K562 (cell line): ENCODE data around the gene FAM83D. TPM values are rescaled to one million over a fixed set of nuclear protein-coding genes. Genes with fewer than 3 reads are reported as not detected.
A peak's percentile ranks its signal among the peaks of the same experiment; 100 is the strongest.

Experiments used
- ATAC-seq: fragments of 200-7000 bp; cut with Tn5 transposase; 3 replicates; pipeline ENCODE4 v1.9.1; 2020; ENCODE audit warnings: moderate library complexity
- BruUV-seq: library from RNA; stranded (reverse); fragments of 400-500 nt; replicated peaks from 2 replicates; lab custom pipeline; 2021; lab: Mats Ljungman, UMichigan
- CTCF ChIA-PET: fragments of 300-600 bp; formaldehyde crosslinking; extraction: SDS; loops from one replicate; lab custom pipeline; 2021; ENCODE audit warnings: low intra/inter-chr PET ratio; lab: Yijun Ruan, JAX
- POLR2A ChIA-PET: fragments of 300-600, 350-650 bp; sonication (Branson Sonifier 250); formaldehyde crosslinking; extraction: SDS; loops from one replicate; lab custom pipeline; 2021; ENCODE audit warnings: antibody characterized with exemption, inconsistent platforms; lab: Yijun Ruan, JAX
- DNase-seq, 4 experiments: peaks; one replicate each; pipeline versions ENCODE4 v3.0.0 to v3.0.0-alpha.2; 2011 to 2018; ENCODE audit warnings: low spot score in 3 of 4, mixed read lengths in 3 of 4; ENCODE audit errors: extremely low read depth in 1 of 4
- FAIRE-seq: peaks from 2 replicates; lab custom pipeline; 2011; peaks lifted over from hg19 to GRCh38; lab: Jason Lieb, UNC
- H2AFZ ChIP-seq: 2 replicates; pipeline ENCODE4 v1.6.0; 2011; ENCODE audit warnings: low read depth, low read length, control low read depth, inconsistent platforms
- H3K27ac ChIP-seq: fragments of 200-600 bp; 3 replicates; pipeline ENCODE4 v1.8.0; 2011; ENCODE audit warnings: low read depth, mild to moderate bottlenecking, control low read depth, inconsistent platforms, low read length, moderate library complexity, mixed read lengths; ENCODE audit errors: extremely low read depth
- H3K27me3 ChIP-seq, 2 experiments: fragments of 300-600 bp in 1 of 2; 2 replicates in 1 of 2; 3 replicates in 1 of 2; pipeline versions ENCODE4 v1.6.0 to v1.8.0; 2011; ENCODE audit warnings: inconsistent platforms in 2 of 2, low read length in 2 of 2, mild to moderate bottlenecking in 1 of 2, mixed read lengths in 1 of 2, moderate library complexity in 1 of 2; ENCODE audit not compliant: control insufficient read depth in 2 of 2, insufficient read depth in 2 of 2
- H3K36me3 ChIP-seq: fragments of 300-600 bp; 3 replicates; pipeline ENCODE4 v1.8.0; 2011; ENCODE audit warnings: mild to moderate bottlenecking, low read length, inconsistent platforms; ENCODE audit not compliant: control insufficient read depth, insufficient read depth
- H3K4me1 ChIP-seq, 2 experiments: fragments of 200-600 bp in 1 of 2; replicated peaks in 1 of 2; 2 replicates in 1 of 2; 3 replicates in 1 of 2; pipeline versions ENCODE4 v1.5.1 to v1.8.0; 2011; ENCODE audit warnings: inconsistent platforms in 2 of 2, low read length in 2 of 2, mild to moderate bottlenecking in 1 of 2, mixed read lengths in 1 of 2, moderate library complexity in 1 of 2; ENCODE audit not compliant: control insufficient read depth in 2 of 2, insufficient read depth in 2 of 2
- H3K4me2 ChIP-seq: 2 replicates; pipeline ENCODE4 v1.6.1; 2011; ENCODE audit warnings: low read length, control low read depth, inconsistent platforms, mixed read lengths; ENCODE audit not compliant: insufficient read depth
- H3K4me3 ChIP-seq: fragments of 200-600 bp; sonication (generic), shearing (Covaris generic); 2 replicates; pipeline ENCODE4 v1.5.1; 2016; ENCODE audit warnings: control low read depth, inconsistent platforms
- H3K79me2 ChIP-seq: fragments of 200-600 bp; 3 replicates; pipeline ENCODE4 v1.8.0; 2011; ENCODE audit warnings: low read length, inconsistent platforms; ENCODE audit not compliant: control insufficient read depth, insufficient read depth
- H3K9ac ChIP-seq, 2 experiments: 2 replicates each; pipeline versions ENCODE4 v1.6.0 to v1.6.1; 2011; ENCODE audit warnings: low read depth in 2 of 2, low read length in 2 of 2, control low read depth in 1 of 2, inconsistent platforms in 1 of 2, mild to moderate bottlenecking in 1 of 2, mixed read lengths in 1 of 2; ENCODE audit not compliant: insufficient read depth in 1 of 2
- H3K9me1 ChIP-seq: one replicate; pipeline ENCODE4 v1.6.0; 2011; ENCODE audit warnings: inconsistent platforms, mild to moderate bottlenecking, low read length, moderate library complexity; ENCODE audit not compliant: control insufficient read depth, insufficient read depth
- H3K9me3 ChIP-seq: replicated peaks from 2 replicates; pipeline ENCODE4 v1.5.1; 2011; ENCODE audit warnings: low read depth, low read length, inconsistent platforms; ENCODE audit not compliant: control insufficient read depth, insufficient read depth
- H4K20me1 ChIP-seq: replicated peaks from 2 replicates; pipeline ENCODE4 v1.6.1; 2011; ENCODE audit warnings: low read length, inconsistent platforms, mixed read lengths; ENCODE audit not compliant: control insufficient read depth, insufficient read depth
- CCAR2 ChIP-seq: fragments of 200-400 bp; formaldehyde crosslinking; IDR thresholded peaks from 2 replicates; pipeline ENCODE4 v1.6.1; 2017; ENCODE audit warnings: mild to moderate bottlenecking, low read depth, low read length
- E2F1 ChIP-seq: sonication (generic); formaldehyde crosslinking; IDR thresholded peaks from 2 replicates; pipeline ENCODE4 v1.8.1; 2023; ENCODE audit warnings: mild to moderate bottlenecking, missing genetic modification reagents, moderate library complexity
- FOXJ2 ChIP-seq: fragments of 200-800 bp; sonication (Bioruptor generic); IDR thresholded peaks from 2 replicates; pipeline ENCODE4 v1.6.1; 2016; ENCODE audit warnings: missing genetic modification characterization, missing compliant biosample characterization
- JUNB ChIP-seq: fragments of 450-650 bp; formaldehyde crosslinking; conservative IDR thresholded peaks from 2 replicates; pipeline ENCODE4 v1.4.0; 2020; ENCODE audit warnings: mild to moderate bottlenecking
- LARP7 ChIP-seq: fragments of 450-650 bp; IDR thresholded peaks from 2 replicates; pipeline ENCODE4 v1.6.1; 2016
- NONO ChIP-seq, 2 experiments: fragments of 200-400 bp in 1 of 2; fragments of 450-650 bp in 1 of 2; formaldehyde crosslinking in 1 of 2; IDR thresholded peaks; 2 replicates each; pipeline ENCODE4 v1.6.1; 2017; ENCODE audit warnings: low read depth in 2 of 2, mild to moderate bottlenecking in 2 of 2, moderate library complexity in 2 of 2, low read length in 1 of 2
- RAD51 ChIP-seq: fragments of 450-650 bp; IDR thresholded peaks from 2 replicates; pipeline ENCODE4 v1.7.1; 2016; ENCODE audit warnings: low read depth, mild to moderate bottlenecking, borderline replicate concordance
- SMARCA4 ChIP-seq: fragments of 450-650 bp; IDR thresholded peaks from 2 replicates; pipeline ENCODE4 v1.6.1; 2016
- STAT5B ChIP-seq: fragments of 250-450 bp; sonication (Bioruptor Pico); IDR thresholded peaks from 2 replicates; pipeline ENCODE4 v1.8.0; 2021; ENCODE audit warnings: mild to moderate bottlenecking, inconsistent platforms
- XRCC5 ChIP-seq: fragments of 200-400 bp; formaldehyde crosslinking; IDR thresholded peaks from 2 replicates; pipeline ENCODE4 v1.6.1; 2017; ENCODE audit warnings: low read depth, mild to moderate bottlenecking, low read length
- ZNF384 ChIP-seq: IDR thresholded peaks from 2 replicates; pipeline ENCODE4 v1.6.1; 2012; ENCODE audit warnings: low read depth, low read length, improper control_type of control experiment
- ZSCAN32 ChIP-seq: fragments of 450-650 bp; formaldehyde crosslinking; IDR thresholded peaks from 2 replicates; pipeline ENCODE4 v1.4.0; 2020; ENCODE audit warnings: mild to moderate bottlenecking, moderate library complexity
- WGBS: fragments of 100-300 bp; shearing (Covaris generic); methylation state at CpG from one replicate; pipeline ENCODE4 v1.1.6; 2016; ENCODE audit warnings: low coverage, mixed read lengths; ENCODE audit not compliant: insufficient coverage; ENCODE audit errors: missing lambda C conversion rate; 5-methylcytosine and 5-hydroxymethylcytosine counted together
- in situ Hi-C: fragments of 300-500 bp; cut with MboI; formaldehyde crosslinking; loops from 4 replicates; pipeline ENCODE4 v1.15.0; 2018; ENCODE audit warnings: inconsistent platforms, mixed read lengths
- intact Hi-C: fragments of 100-400 bp; cut with micrococcal nuclease; formaldehyde crosslinking; loops from 2 replicates; pipeline ENCODE4 v1.14.2; 2022
- polyA plus RNA-seq, 8 experiments: library from polyadenylated mRNA; depleted of rRNA in 4 of 8; stranded (reverse) in 5 of 8; unstranded in 3 of 8; fragments of >200 nt; fragmentation: Nextera tagmentation in 2 of 8; fragmentation: Illumina TruSeq in 1 of 8; extraction: Ambion mirVana in 2 of 8; extraction: Trizol in 1 of 8; gene quantifications; 2 replicates each; pipeline versions ENCODE4 v1.2.1 to v1.2.3, GENCODE V29; 2011 to 2014; ENCODE audit warnings: inconsistent platforms in 1 of 8, missing spikeins in 1 of 8
- total RNA-seq, 7 experiments: library from RNA; depleted of rRNA in 6 of 7; stranded (reverse); fragments of >200 nt in 6 of 7; fragmentation: Illumina TruSeq in 2 of 7; extraction: Trizol in 2 of 7; gene quantifications; 2 replicates each; pipeline versions ENCODE4 v1.2.1 to v1.2.3, GENCODE V29; 2011 to 2021; ENCODE audit warnings: low replicate concordance in 1 of 7

The FAM83D gene
- total and polyA plus RNA-seq, 9 of the 15 experiments (the other 6 are each of a cell fraction or from before 2014, with no cell fraction given) = 8.2 to 66.1 (median 43.5) TPM

DNA sequence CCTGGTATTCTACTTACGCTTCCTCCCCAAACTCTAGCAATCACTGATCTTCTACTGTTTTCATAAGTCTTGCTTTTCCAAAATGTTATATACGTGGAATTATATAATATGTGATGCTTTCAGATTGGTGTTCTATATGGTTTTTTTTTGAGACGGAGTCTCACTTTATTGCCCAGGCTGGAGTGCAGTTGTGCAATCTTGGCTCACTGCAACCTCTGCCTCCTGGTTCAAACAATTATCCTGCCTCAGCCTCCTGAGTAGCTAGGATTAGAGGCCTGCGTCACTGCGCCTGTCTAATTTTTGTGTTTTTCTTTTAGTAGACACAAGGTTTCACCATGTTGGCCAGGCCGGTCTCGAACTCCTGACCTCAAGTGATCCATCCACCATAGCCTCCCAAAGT is 10.9 kb upstream of the FAM83D start:
- no peak overlapping the region for H3K9ac ChIP-seq
- no peaks in the 10 kb centered on the region for H3K9me1 ChIP-seq
- H3K9me3 ChIP-seq = no peaks in the 10 kb centered on the region
- ChIA-PET CTCF (no interaction called here), POLR2A (no interaction called here)
- no peak for TF ChIP-seq ZSCAN32 (CRISPR knock-in tag)
- no peaks in the 10 kb centered on the region; a peak in 1 of 5 replicates for H3K4me1 ChIP-seq
- FAIRE-seq (peak; percentile 15), DNase-seq (no peak), ATAC-seq (no peak)
- no peak overlapping the region for H3K27ac ChIP-seq
- intact Hi-C loops = no loop called here
- H3K4me3 ChIP-seq = no peak overlapping the region
- 61% methylated on average over 7 of the region's 7 CpGs for WGBS
- no TSS peak for BruUV-seq
- H3K79me2 ChIP-seq = no peaks in the 10 kb centered on the region
- H3K4me2 ChIP-seq = no peak overlapping the region
- in situ Hi-C loops = no loop called here
- H3K36me3 ChIP-seq = no peaks in the 10 kb centered on the region
- H3K27me3 ChIP-seq = peaks cover 0 to 6% of the 10 kb centered on the region in 2 experiments; a peak in 2 of 5 replicates
- H4K20me1 ChIP-seq = no peaks in the 10 kb centered on the region
- no peak overlapping the region for H2AFZ ChIP-seq

- H3K9me1 ChIP-seq = no peaks in the 10 kb centered on the region
- H3K9me3 ChIP-seq = no peaks in the 10 kb centered on the region
- BruUV-seq = no TSS peak
- ATAC-seq (no peak), DNase-seq (no peak), FAIRE-seq (no peak)
- H2AFZ ChIP-seq = no peak overlapping the region
- H4K20me1 ChIP-seq = no peaks in the 10 kb centered on the region
- CTCF ChIA-PET = no interaction called here
- no peak overlapping the region for H3K4me2 ChIP-seq
- TF ChIP-seq XRCC5 = no peak
- no peak for TF ChIP-seq STAT5B (CRISPR knock-in tag)
- no peak for TF ChIP-seq NONO (IDR thresholded peaks at IDR 0.05; ENCODE audit: low read depth in 2 of 2, low read length in 1 of 2)
- no peak for TF ChIP-seq SMARCA4
- TF ChIP-seq JUNB = no peak
- no peak for TF ChIP-seq ZNF384
- TF ChIP-seq RAD51 = no peak
- no peak for TF ChIP-seq CCAR2
- TF ChIP-seq LARP7 = no peak
- TF ChIP-seq FOXJ2 (tag) = no peak
- no peak for TF ChIP-seq E2F1
- H3K4me3 ChIP-seq = no peak overlapping the region
- H3K4me1 ChIP-seq = no peaks in the 10 kb centered on the region; a peak in 1 of 5 replicates
- POLR2A ChIA-PET = interaction anchor here (1.2 to 2.1 kb wide), 2 partner anchors 8 to 10 kb away, joined by 5 to 9 read pairs; partner anchors contain the start of gene FAM83D
- no peaks in the 10 kb centered on the region for H3K36me3 ChIP-seq
- intact Hi-C loops (no loop called here), in situ Hi-C loops (no loop called here)
- no peak overlapping the region for H3K9ac ChIP-seq
- no peak overlapping the region for H3K27ac ChIP-seq
- 61% methylated on average over 4 of the region's 4 CpGs for WGBS
- H3K27me3 ChIP-seq = peaks cover 0 to 16% of the 10 kb centered on the region in 2 experiments; a peak in 2 of 5 replicates
- no peaks in the 10 kb centered on the region for H3K79me2 ChIP-seq
These were observed 8.6 kb upstream of the FAM83D start for GRCh38 chr20:38917657-38918056.
